ENCODE results near the gene ZNF423.

Gene ZNF423

GRCh38 chr16:49465661-49466528 is 390.0 kb downstream of the ZNF423 start:
- Histone ChIP-seq H3K9me3 (no peaks in the 10 kb centered on the region), H3K4me3 (no peak overlapping the region), H3K27ac (no peak overlapping the region), H3K36me3 (no peaks in the 10 kb centered on the region), H3K27me3 (peaks cover 0 to 30% of the 10 kb centered on the region in 2 donors), H3K4me1 (no peaks in the 10 kb centered on the region)
- intact Hi-C loops (cut with DNase I; ENCODE audit: low total_unique reads): no loop called here
- no peak for DNase-seq
- no peak for TF ChIP-seq CTCF (IDR thresholded peaks at IDR 0.05)

- H3K27ac ChIP-seq: no peak overlapping the region
- intact Hi-C loops (cut with DNase I; ENCODE audit: low total_unique reads): no loop called here
- H3K36me3 ChIP-seq: no peaks in the 10 kb centered on the region
- H3K27me3 ChIP-seq: peaks cover 0 to 30% of the 10 kb centered on the region in 2 donors
- H3K9me3 ChIP-seq: no peaks in the 10 kb centered on the region
- H3K4me1 ChIP-seq: no peaks in the 10 kb centered on the region
- no peak for TF ChIP-seq CTCF (IDR thresholded peaks at IDR 0.05)
- DNase-seq: peak in 1 of 2 donors; percentile 47
- no peak overlapping the region for H3K4me3 ChIP-seq
Measured at GRCh38 chr16:49464877-49465504, 390.9 kb downstream of the ZNF423 start.

GRCh38 chr16:49464093-49464492 is 391.8 kb downstream of the ZNF423 start:
- Histone ChIP-seq H3K27me3 (peaks cover 0 to 30% of the 10 kb centered on the region in 2 donors), H3K36me3 (no peaks in the 10 kb centered on the region), H3K9me3 (no peaks in the 10 kb centered on the region), H3K4me3 (no peak overlapping the region), H3K27ac (no peak overlapping the region), H3K4me1 (no peaks in the 10 kb centered on the region)
- peak in 1 of 2 donors; percentile 15 for DNase-seq
- intact Hi-C loops (cut with DNase I; ENCODE audit: low total_unique reads): no loop called here
- no peak for TF ChIP-seq CTCF (IDR thresholded peaks at IDR 0.05)

GRCh38 chr16:49463529-49463928 is 392.4 kb downstream of the ZNF423 start:
- no peak for TF ChIP-seq CTCF (IDR thresholded peaks at IDR 0.05)
- H3K9me3 ChIP-seq: no peaks in the 10 kb centered on the region
- no peaks in the 10 kb centered on the region for H3K4me1 ChIP-seq
- H3K4me3 ChIP-seq: no peak overlapping the region
- H3K27me3 ChIP-seq: peaks cover 0 to 30% of the 10 kb centered on the region in 2 donors
- DNase-seq: peak in 1 of 2 donors; percentile 43
- H3K27ac ChIP-seq: no peak overlapping the region
- intact Hi-C loops (cut with DNase I; ENCODE audit: low total_unique reads): no loop called here
- no peaks in the 10 kb centered on the region for H3K36me3 ChIP-seq

GRCh38 chr16:49462989-49463371 is 392.9 kb downstream of the ZNF423 start:
- Histone ChIP-seq H3K4me1 (no peaks in the 10 kb centered on the region), H3K9me3 (no peaks in the 10 kb centered on the region), H3K36me3 (no peaks in the 10 kb centered on the region), H3K4me3 (no peak overlapping the region), H3K27ac (no peak overlapping the region), H3K27me3 (peaks cover 0 to 30% of the 10 kb centered on the region in 2 donors)
- intact Hi-C loops (cut with DNase I; ENCODE audit: low total_unique reads): no loop called here
- TF ChIP-seq CTCF (IDR thresholded peaks at IDR 0.05): no peak
- peak in 1 of 2 donors; percentile 49 for DNase-seq

All from tibial artery (tissue), 4 donors.